Mononuclear cell (primary cell): ENCODE results near the gene GPR158. TPM values are rescaled to one million over a fixed set of nuclear protein-coding genes. Genes with fewer than 3 reads are reported as not detected.

ENCODE experiments used
- H3K27me3 ChIP-seq: 2 replicates; pipeline ENCODE4 v1.6.0; 2011; ENCODE audit warnings: low read length, control low read depth; ENCODE audit not compliant: insufficient read depth
- H3K4me1 ChIP-seq: 2 replicates; pipeline ENCODE4 v1.5.1; 2011; ENCODE audit warnings: mild to moderate bottlenecking, low read length, control low read depth; ENCODE audit not compliant: insufficient read depth
- H3K4me3 ChIP-seq: 2 replicates; pipeline ENCODE4 v1.5.1; 2011; ENCODE audit warnings: mild to moderate bottlenecking, low read length, moderate library complexity
- H3K9me3 ChIP-seq: 2 replicates; pipeline ENCODE4 v1.5.1; 2011; ENCODE audit warnings: low read depth, mild to moderate bottlenecking, control low read depth, low read length
- total RNA-seq: library from RNA; depleted of rRNA; stranded (reverse); fragments of >200 nt; gene quantifications from one replicate; pipeline ENCODE4 v1.2.3, GENCODE V29; 2012

The GPR158 gene
- total RNA-seq, 1 donor, result under 0.01 TPM

DNA sequence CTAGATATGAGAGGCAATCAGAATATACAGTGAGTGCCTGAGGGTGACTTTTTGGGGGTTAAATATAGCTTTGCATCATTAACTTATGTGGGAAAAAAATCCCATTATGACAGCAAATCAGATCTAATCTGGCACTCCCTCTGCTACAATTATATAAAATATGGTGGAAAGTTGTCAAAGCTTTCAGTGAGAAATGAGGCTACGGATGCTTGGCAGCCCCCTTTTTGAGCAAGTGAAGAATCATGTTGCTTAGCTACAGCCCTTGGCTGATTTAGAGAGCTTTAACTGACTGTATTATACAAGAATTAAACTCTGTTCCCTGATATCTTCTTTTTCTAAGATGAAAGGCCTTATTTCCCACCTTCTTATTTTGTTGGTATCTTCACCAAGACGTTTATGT, 57.4 kb downstream of the GPR158 start:
- H3K9me3 ChIP-seq, result no peaks in the 10 kb centered on the region
- no peak overlapping the region for H3K4me3 ChIP-seq
- H3K4me1 ChIP-seq, result no peaks in the 10 kb centered on the region
- no peaks in the 10 kb centered on the region for H3K27me3 ChIP-seq

DNA sequence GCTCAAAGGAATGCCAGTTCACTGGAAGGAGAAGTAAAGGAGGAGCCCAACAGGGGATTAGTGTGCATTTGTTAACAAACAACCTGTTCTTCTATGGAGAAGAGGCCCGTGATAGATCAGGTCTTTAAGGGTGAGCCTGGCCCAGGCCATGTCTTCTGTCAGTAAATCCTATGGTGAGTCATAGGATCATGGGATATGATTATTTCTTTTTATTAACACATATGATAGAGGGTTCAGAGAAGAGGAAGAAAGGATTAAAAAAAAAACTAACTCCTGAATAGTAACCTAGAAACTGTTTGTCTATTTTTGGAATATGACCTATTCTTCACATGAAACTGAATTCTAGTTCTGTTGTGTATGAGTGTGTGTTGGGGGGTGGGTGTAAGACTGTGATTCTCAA, 70.4 kb downstream of the GPR158 start:
- Histone ChIP-seq H3K4me1 (no peaks in the 10 kb centered on the region), H3K27me3 (no peaks in the 10 kb centered on the region), H3K9me3 (no peaks in the 10 kb centered on the region), H3K4me3 (no peak overlapping the region)

- Histone ChIP-seq H3K4me3 (no peak overlapping the region), H3K9me3 (no peaks in the 10 kb centered on the region), H3K4me1 (no peaks in the 10 kb centered on the region), H3K27me3 (no peaks in the 10 kb centered on the region)
Measured at GRCh38 chr10:25257646-25258045, 82.8 kb downstream of the GPR158 start.

DNA sequence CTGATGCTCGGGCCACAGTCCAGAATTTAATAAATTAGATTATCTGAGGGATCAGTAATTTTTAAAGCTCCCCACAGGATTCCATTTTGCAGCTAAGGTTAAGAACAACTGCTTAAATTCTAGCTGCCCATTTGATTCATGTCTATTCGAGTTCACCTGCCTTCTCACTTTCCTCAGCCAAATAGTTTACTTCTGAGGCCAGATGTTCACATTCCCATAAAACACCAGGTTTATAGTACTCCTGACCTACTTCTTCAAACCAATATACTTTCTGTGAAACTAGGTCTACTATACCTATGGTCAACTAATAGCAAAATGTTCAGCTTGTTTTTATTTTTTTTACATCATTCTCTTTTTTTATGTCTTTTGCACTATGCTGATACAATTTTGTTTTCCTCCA, 86.3 kb downstream of the GPR158 start:
- Histone ChIP-seq H3K27me3 (no peaks in the 10 kb centered on the region), H3K4me1 (no peaks in the 10 kb centered on the region), H3K4me3 (no peak overlapping the region), H3K9me3 (no peaks in the 10 kb centered on the region)

DNA sequence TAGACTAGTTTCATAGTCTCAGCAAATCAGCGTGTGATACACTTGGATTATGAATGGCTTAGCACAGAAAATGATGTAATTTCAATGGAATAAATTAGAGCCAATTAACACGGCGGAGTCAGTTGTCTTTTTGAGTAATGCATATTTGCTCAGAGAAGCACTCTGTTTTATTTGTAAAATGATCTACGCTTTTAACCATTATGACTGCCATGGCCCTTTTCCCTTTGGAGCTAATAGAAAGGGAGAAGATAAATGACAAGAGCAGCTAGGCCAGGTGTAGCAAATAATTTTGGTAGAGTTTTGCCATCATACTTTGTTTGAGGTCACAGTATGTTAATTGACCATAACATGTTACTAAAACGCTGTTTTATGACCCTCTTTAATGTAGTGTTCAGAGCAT, 86.8 kb downstream of the GPR158 start:
- no peaks in the 10 kb centered on the region for H3K4me1 ChIP-seq
- no peaks in the 10 kb centered on the region for H3K9me3 ChIP-seq
- H3K27me3 ChIP-seq, result no peaks in the 10 kb centered on the region
- H3K4me3 ChIP-seq, result no peak overlapping the region

- H3K4me1 ChIP-seq, result no peaks in the 10 kb centered on the region
- no peaks in the 10 kb centered on the region for H3K27me3 ChIP-seq
- H3K9me3 ChIP-seq, result no peaks in the 10 kb centered on the region
- no peak overlapping the region for H3K4me3 ChIP-seq
Measured at GRCh38 chr10:25263931-25264330, 89.1 kb downstream of the GPR158 start.

GRCh38 chr10:25278180-25278579, 103.4 kb downstream of the GPR158 start:
- no peaks in the 10 kb centered on the region for H3K4me1 ChIP-seq

GRCh38 chr10:25280076-25280475, 105.3 kb downstream of the GPR158 start:
- Histone ChIP-seq H3K27me3 (no peaks in the 10 kb centered on the region), H3K4me1 (no peaks in the 10 kb centered on the region), H3K4me3 (no peak overlapping the region), H3K9me3 (peaks cover 22% of the 10 kb centered on the region)

More at GRCh38 chr10:25278180-25278579, 103.4 kb downstream of the GPR158 start:
- Histone ChIP-seq H3K4me3 (no peak overlapping the region), H3K27me3 (no peaks in the 10 kb centered on the region), H3K9me3 (peaks cover 18% of the 10 kb centered on the region)

DNA sequence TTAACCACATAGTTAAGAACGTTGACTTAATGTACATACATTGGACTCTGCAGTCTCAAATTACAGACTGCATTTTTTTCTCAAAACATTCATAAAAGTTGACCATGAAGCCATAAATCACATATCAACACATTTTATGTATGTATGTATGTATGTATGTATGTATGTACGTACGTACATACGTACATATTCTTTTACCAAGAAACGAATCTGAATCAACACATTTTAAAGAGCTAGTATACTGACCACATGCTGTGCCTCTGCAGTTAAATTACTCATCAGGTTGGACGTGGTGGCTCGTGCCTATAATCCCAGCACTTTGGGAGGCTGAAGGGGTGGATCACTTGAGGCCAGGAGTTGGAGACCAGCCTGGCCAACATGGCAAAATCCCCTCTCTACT, 105.8 kb downstream of the GPR158 start:
- H3K4me3 ChIP-seq, result no peak overlapping the region
- no peaks in the 10 kb centered on the region for H3K4me1 ChIP-seq
- no peaks in the 10 kb centered on the region for H3K27me3 ChIP-seq
- H3K9me3 ChIP-seq, result peaks cover 23% of the 10 kb centered on the region

DNA sequence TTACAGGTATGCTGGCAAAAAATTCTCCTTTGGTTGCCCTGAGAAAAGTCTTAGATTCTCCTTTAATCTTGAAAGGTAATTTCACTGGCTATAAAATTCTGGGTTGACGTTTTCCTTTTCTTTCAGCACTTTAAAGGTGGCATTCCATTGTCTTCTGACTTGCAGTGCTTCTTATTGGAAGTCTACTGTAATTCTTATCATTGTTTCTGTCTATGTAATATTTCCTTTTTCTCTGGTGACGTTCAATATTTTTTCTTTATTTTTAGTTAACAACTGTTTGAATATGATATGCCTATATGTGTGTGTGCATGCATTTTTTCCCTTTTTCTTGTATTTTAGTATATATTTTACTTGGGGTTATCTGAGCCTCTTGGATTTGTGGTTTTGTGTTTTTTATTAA, 111.0 kb downstream of the GPR158 start:
- Histone ChIP-seq H3K4me3 (no peak overlapping the region), H3K9me3 (peaks cover 20% of the 10 kb centered on the region), H3K4me1 (no peaks in the 10 kb centered on the region), H3K27me3 (no peaks in the 10 kb centered on the region)

- no peaks in the 10 kb centered on the region for H3K27me3 ChIP-seq
- H3K4me3 ChIP-seq, result no peak overlapping the region
- no peaks in the 10 kb centered on the region for H3K4me1 ChIP-seq
- H3K9me3 ChIP-seq, result peaks cover 20% of the 10 kb centered on the region
Measured at GRCh38 chr10:25288181-25288580, 113.4 kb downstream of the GPR158 start.

- H3K27me3 ChIP-seq, result no peaks in the 10 kb centered on the region
- H3K4me3 ChIP-seq, result no peak overlapping the region
- no peaks in the 10 kb centered on the region for H3K4me1 ChIP-seq
- no peaks in the 10 kb centered on the region for H3K9me3 ChIP-seq
Measured at GRCh38 chr10:25294032-25294926, 119.5 kb downstream of the GPR158 start.

DNA sequence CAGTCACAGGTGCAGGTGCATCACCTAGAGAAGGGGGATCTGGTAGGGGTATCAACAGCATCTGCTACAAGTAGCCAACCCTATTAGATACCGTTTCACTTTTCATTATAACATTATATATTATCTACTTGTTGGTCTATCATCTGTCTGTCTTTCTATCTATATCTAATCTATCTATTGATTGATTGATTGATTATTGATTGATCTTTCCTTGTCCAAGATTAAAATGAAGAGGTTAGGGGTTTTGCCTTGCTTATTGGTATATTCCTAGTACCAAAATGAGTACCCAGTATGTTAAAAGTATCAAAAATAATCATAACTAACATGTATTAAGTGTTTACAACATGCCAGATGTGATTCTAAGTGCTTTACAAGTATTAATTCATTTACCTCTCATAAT, 121.5 kb downstream of the GPR158 start:
- H3K4me1 ChIP-seq, result no peaks in the 10 kb centered on the region
- H3K4me3 ChIP-seq, result no peak overlapping the region
- H3K9me3 ChIP-seq, result no peaks in the 10 kb centered on the region
- no peaks in the 10 kb centered on the region for H3K27me3 ChIP-seq

GRCh38 chr10:25297466-25297865, 122.7 kb downstream of the GPR158 start:
- Histone ChIP-seq H3K4me3 (no peak overlapping the region), H3K9me3 (no peaks in the 10 kb centered on the region), H3K4me1 (no peaks in the 10 kb centered on the region), H3K27me3 (no peaks in the 10 kb centered on the region)

- Histone ChIP-seq H3K9me3 (no peaks in the 10 kb centered on the region), H3K27me3 (no peaks in the 10 kb centered on the region), H3K4me1 (no peaks in the 10 kb centered on the region), H3K4me3 (no peak overlapping the region)
Measured at GRCh38 chr10:25300073-25300472, 125.3 kb downstream of the GPR158 start.

GRCh38 chr10:25304606-25305005, 129.8 kb downstream of the GPR158 start:
- Histone ChIP-seq H3K4me1 (no peaks in the 10 kb centered on the region), H3K27me3 (no peaks in the 10 kb centered on the region), H3K9me3 (no peaks in the 10 kb centered on the region), H3K4me3 (no peak overlapping the region)
